Measurements from ENCODE around the gene ROR2.

Gene ROR2

GRCh38 chr9:91948597-91949391, 1.2 kb downstream of the ROR2 start:
- DNase-seq = no peak

- no peak for DNase-seq
These were observed 1.9 kb downstream of the ROR2 start for GRCh38 chr9:91948101-91948596.

- no peak for DNase-seq
These were observed 3.2 kb downstream of the ROR2 start for GRCh38 chr9:91946653-91947488.

GRCh38 chr9:91946196-91946595, 3.8 kb downstream of the ROR2 start:
- no peak for DNase-seq

GRCh38 chr9:91945277-91946085, 4.5 kb downstream of the ROR2 start:
- no peak for DNase-seq

GRCh38 chr9:91944711-91945110, 5.3 kb downstream of the ROR2 start:
- no peak for DNase-seq

- DNase-seq = no peak
These were observed 6.3 kb downstream of the ROR2 start for GRCh38 chr9:91943478-91944470.

- DNase-seq = no peak
These were observed 7.8 kb downstream of the ROR2 start for GRCh38 chr9:91942201-91942600.

GRCh38 chr9:91939978-91940377, 10.1 kb downstream of the ROR2 start:
- DNase-seq = no peak

- DNase-seq = no peak
These were observed 12.3 kb downstream of the ROR2 start for GRCh38 chr9:91937727-91938126.

- no peak for DNase-seq
These were observed 13.0 kb downstream of the ROR2 start for GRCh38 chr9:91937056-91937455.

- DNase-seq = no peak
These were observed 14.1 kb downstream of the ROR2 start for GRCh38 chr9:91935805-91936514.

GRCh38 chr9:91935066-91935749, 14.8 kb downstream of the ROR2 start:
- DNase-seq = no peak

- DNase-seq = no peak
These were observed 15.4 kb downstream of the ROR2 start for GRCh38 chr9:91934654-91935053.

- no peak for DNase-seq
These were observed 16.3 kb downstream of the ROR2 start for GRCh38 chr9:91933556-91934352.

- no peak for DNase-seq
These were observed 19.6 kb downstream of the ROR2 start for GRCh38 chr9:91930475-91930874.

GRCh38 chr9:91929331-91929730, 20.7 kb downstream of the ROR2 start:
- DNase-seq = no peak

GRCh38 chr9:91927922-91928510, 22.0 kb downstream of the ROR2 start:
- no peak for DNase-seq

- no peak for DNase-seq
These were observed 25.9 kb downstream of the ROR2 start for GRCh38 chr9:91924090-91924489.
